GM04503 (cell line): ENCODE results near the gene CNTNAP2.

Experiments used
- DNase-seq: peaks from one replicate; pipeline ENCODE4 v3.0.0-alpha.2; 2012; ENCODE audit warnings: low read depth

The CNTNAP2 gene

GRCh38 chr7:147405621-147406020, 1289.0 kb downstream of the CNTNAP2 start:
- no peak for DNase-seq

- DNase-seq = no peak
Observed at GRCh38 chr7:147406521-147407135, 1290.0 kb downstream of the CNTNAP2 start.

GRCh38 chr7:147411096-147411495, 1294.5 kb downstream of the CNTNAP2 start:
- no peak for DNase-seq

GRCh38 chr7:147412109-147412508, 1295.5 kb downstream of the CNTNAP2 start:
- DNase-seq = no peak

- DNase-seq = peak; percentile 87
Observed at GRCh38 chr7:147412782-147413556, 1296.4 kb downstream of the CNTNAP2 start.

GRCh38 chr7:147413557-147413870, 1296.9 kb downstream of the CNTNAP2 start:
- no peak for DNase-seq

GRCh38 chr7:147415991-147416390, 1299.4 kb downstream of the CNTNAP2 start:
- no peak for DNase-seq

GRCh38 chr7:147418966-147419365, 1302.4 kb downstream of the CNTNAP2 start:
- no peak for DNase-seq

GRCh38 chr7:147423875-147424274, 1307.3 kb downstream of the CNTNAP2 start:
- DNase-seq = no peak

GRCh38 chr7:147428075-147428474, 1311.5 kb downstream of the CNTNAP2 start:
- DNase-seq = no peak

- no peak for DNase-seq
Observed at GRCh38 chr7:147429961-147430360, 1313.4 kb downstream of the CNTNAP2 start.

- DNase-seq = no peak
Observed at GRCh38 chr7:147432079-147432478, 1315.5 kb downstream of the CNTNAP2 start.

GRCh38 chr7:147432576-147432975, 1316.0 kb downstream of the CNTNAP2 start:
- DNase-seq = no peak

GRCh38 chr7:147436718-147437117, 1320.1 kb downstream of the CNTNAP2 start:
- DNase-seq = no peak

- no peak for DNase-seq
Observed at GRCh38 chr7:147438216-147438615, 1321.6 kb downstream of the CNTNAP2 start.

GRCh38 chr7:147443942-147444341, 1327.3 kb downstream of the CNTNAP2 start:
- DNase-seq = no peak

- DNase-seq = no peak
Observed at GRCh38 chr7:147452816-147453215, 1336.2 kb downstream of the CNTNAP2 start.

- DNase-seq = no peak
Observed at GRCh38 chr7:147465223-147465622, 1348.6 kb downstream of the CNTNAP2 start.

GRCh38 chr7:147472556-147472955, 1356.0 kb downstream of the CNTNAP2 start:
- DNase-seq = no peak

- no peak for DNase-seq
Observed at GRCh38 chr7:147474862-147475261, 1358.3 kb downstream of the CNTNAP2 start.

- no peak for DNase-seq
Observed at GRCh38 chr7:147477526-147477925, 1360.9 kb downstream of the CNTNAP2 start.

GRCh38 chr7:147478796-147479195, 1362.2 kb downstream of the CNTNAP2 start:
- DNase-seq = no peak

GRCh38 chr7:147483634-147484292, 1367.2 kb downstream of the CNTNAP2 start:
- no peak for DNase-seq
